SK-N-SH treated with all-trans-retinoic acid at 6 μM for 48 hours (cell line): ENCODE measurements around the gene AFDN.

Source experiments
- ATAC-seq: fragments of 200-7000 bp; cut with Tn5 transposase; 3 replicates; pipeline ENCODE4 v1.9.1; 2020; ENCODE audit warnings: mild to moderate bottlenecking, moderate library complexity
- ARNTL ChIP-seq: fragments of 450-650 bp; formaldehyde crosslinking; IDR thresholded peaks from 2 replicates; pipeline ENCODE4 v1.5.0; 2020; ENCODE audit warnings: low read depth, mild to moderate bottlenecking, moderate library complexity, borderline replicate concordance
- BACH2 ChIP-seq: fragments of 250-450 bp; sonication (Bioruptor Pico); IDR thresholded peaks from 2 replicates; pipeline ENCODE4 v1.9.0; 2021; ENCODE audit warnings: mild to moderate bottlenecking, borderline replicate concordance
- CSDC2 ChIP-seq: fragments of 250-450 bp; sonication (Bioruptor Pico); IDR thresholded peaks from 2 replicates; pipeline ENCODE4 v1.5.0; 2020; ENCODE audit warnings: mild to moderate bottlenecking, moderate library complexity
- CSRNP3 ChIP-seq: fragments of 250-450 bp; sonication (Bioruptor Pico); IDR thresholded peaks from 2 replicates; pipeline ENCODE4 v1.5.1; 2021; ENCODE audit warnings: mild to moderate bottlenecking, moderate library complexity
- ESRRG ChIP-seq: fragments of 250-450 bp; sonication (Bioruptor Pico); IDR thresholded peaks from 2 replicates; pipeline ENCODE4 v1.6.1; 2021; ENCODE audit warnings: mild to moderate bottlenecking
- GLIS3 ChIP-seq: fragments of 250-450 bp; sonication (Bioruptor Pico); IDR thresholded peaks from 2 replicates; pipeline ENCODE4 v1.5.0; 2020; ENCODE audit warnings: mild to moderate bottlenecking, moderate library complexity
- ISL1 ChIP-seq: fragments of 250-450 bp; sonication (Bioruptor Pico); IDR thresholded peaks from 2 replicates; pipeline ENCODE4 v2.1.2; 2022; ENCODE audit warnings: mild to moderate bottlenecking, moderate library complexity
- OSR1 ChIP-seq: fragments of 250-450 bp; sonication (Bioruptor Pico); IDR thresholded peaks from 2 replicates; pipeline ENCODE4 v1.8.0; 2022; ENCODE audit warnings: moderate library complexity, mild to moderate bottlenecking, inconsistent platforms
- PATZ1 ChIP-seq: fragments of 250-450 bp; sonication (Bioruptor Pico); IDR thresholded peaks from 2 replicates; pipeline ENCODE4 v1.8.0; 2020; ENCODE audit warnings: mild to moderate bottlenecking, moderate library complexity, borderline replicate concordance
- POU6F1 ChIP-seq: fragments of 250-450 bp; sonication (Bioruptor Pico); IDR thresholded peaks from 2 replicates; pipeline ENCODE4 v1.8.0; 2021; ENCODE audit warnings: low read depth, mild to moderate bottlenecking, moderate library complexity, borderline replicate concordance
- PPARA ChIP-seq: fragments of 250-450 bp; sonication (Bioruptor Pico); IDR thresholded peaks from 2 replicates; pipeline ENCODE4 v1.5.0; 2020; ENCODE audit warnings: mild to moderate bottlenecking, borderline replicate concordance
- RARB ChIP-seq: fragments of 250-450 bp; sonication (Bioruptor Pico); IDR thresholded peaks from 2 replicates; pipeline ENCODE4 v1.8.0; 2021; ENCODE audit warnings: mild to moderate bottlenecking, moderate library complexity
- SNAI2 ChIP-seq: fragments of 250-450 bp; sonication (Bioruptor Pico); IDR thresholded peaks from 2 replicates; pipeline ENCODE4 v1.5.0; 2020; ENCODE audit warnings: mild to moderate bottlenecking, moderate library complexity
- TCF4 ChIP-seq: fragments of 250-450 bp; sonication (Bioruptor Pico); IDR thresholded peaks from 2 replicates; pipeline ENCODE4 v1.8.0; 2021; ENCODE audit warnings: mild to moderate bottlenecking, moderate library complexity, borderline replicate concordance
- TSHZ2 ChIP-seq: fragments of 250-450 bp; sonication (Bioruptor Pico); IDR thresholded peaks from 2 replicates; pipeline ENCODE4 v1.5.0; 2020; ENCODE audit warnings: mild to moderate bottlenecking, moderate library complexity
- ZC3H10 ChIP-seq: fragments of 250-450 bp; sonication (Bioruptor Pico); IDR thresholded peaks from 2 replicates; pipeline ENCODE4 v1.5.1; 2021; ENCODE audit warnings: mild to moderate bottlenecking, moderate library complexity
- ZFP3 ChIP-seq: fragments of 250-450 bp; sonication (Bioruptor Pico); IDR thresholded peaks from 2 replicates; pipeline ENCODE4 v1.5.0; 2020; ENCODE audit warnings: mild to moderate bottlenecking, moderate library complexity
- ZFP30 ChIP-seq: fragments of 450-650 bp; formaldehyde crosslinking; IDR thresholded peaks from 2 replicates; pipeline ENCODE4 v1.5.0; 2022; ENCODE audit warnings: mild to moderate bottlenecking, moderate library complexity
- ZNF70 ChIP-seq: fragments of 450-650 bp; formaldehyde crosslinking; IDR thresholded peaks from 2 replicates; pipeline ENCODE4 v1.5.0; 2020; ENCODE audit warnings: mild to moderate bottlenecking, moderate library complexity
- ZNF8 ChIP-seq: fragments of 450-650 bp; formaldehyde crosslinking; IDR thresholded peaks from 2 replicates; pipeline ENCODE4 v1.5.0; 2020; ENCODE audit warnings: mild to moderate bottlenecking, moderate library complexity

Gene AFDN

GRCh38 chr6:167919349-167919748 is 92.6 kb downstream of the AFDN start (continued):
- TF ChIP-seq PATZ1 (no peak), TCF4 (CRISPR knock-in tag) (no peak), OSR1 (no peak), ZC3H10 (CRISPR knock-in tag) (no peak), ZNF70 (CRISPR knock-in tag) (no peak), PPARA (CRISPR knock-in tag) (no peak)

- no peak for TF ChIP-seq ARNTL (CRISPR knock-in tag)
- TF ChIP-seq ISL1 (CRISPR knock-in tag) = no peak
- no peak for TF ChIP-seq POU6F1 (CRISPR knock-in tag)
- no peak for TF ChIP-seq ESRRG
- no peak for TF ChIP-seq SNAI2
- TF ChIP-seq GLIS3 (CRISPR knock-in tag) = no peak
- no peak for TF ChIP-seq ZNF8 (CRISPR knock-in tag)
- no peak for TF ChIP-seq ZFP3 (CRISPR knock-in tag)
- TF ChIP-seq CSDC2 (CRISPR knock-in tag) = no peak
- no peak for TF ChIP-seq BACH2
- no peak for TF ChIP-seq TSHZ2
- TF ChIP-seq TCF4 (CRISPR knock-in tag) = no peak
- no peak for TF ChIP-seq ZFP30 (CRISPR knock-in tag)
- TF ChIP-seq RARB (CRISPR knock-in tag) = no peak
- no peak for TF ChIP-seq CSRNP3 (CRISPR knock-in tag)
- TF ChIP-seq, all 23 proteins: peak for 0
- no peak for ATAC-seq
These were observed 93.5 kb downstream of the AFDN start for GRCh38 chr6:167920165-167920564.

GRCh38 chr6:167921831-167922230 is 95.1 kb downstream of the AFDN start:
- ATAC-seq = no peak
- TF ChIP-seq ARNTL (CRISPR knock-in tag) = no peak
- no peak for TF ChIP-seq OSR1
- no peak for TF ChIP-seq PPARA (CRISPR knock-in tag)
- TF ChIP-seq TSHZ2 = no peak
- TF ChIP-seq, all 23 proteins: peak for 0
